ENCODE results near the gene OR2Z1.
"Not testable (repeated sequence)": the region's sequence is repeated elsewhere in the genome, so short reads cannot be mapped to it uniquely, and the experiment has no call there.

GRCh38 chr19:8773587-8773986, 52.2 kb downstream of the OR2Z1 start:
- TF ChIP-seq YY1 (IDR thresholded peaks at IDR 0.05; ENCODE audit: extremely low read depth, insufficient replicate concordance, low read depth, low read length); CTCF (IDR thresholded peaks at IDR 0.05 in 2 of 3, conservative IDR thresholded peaks at IDR 0.05 in 1 of 3; ENCODE audit: borderline replicate concordance in 1 of 3, insufficient read depth in 1 of 3, low read depth in 2 of 3, low read length in 2 of 3); POLR2AphosphoS5 (IDR thresholded peaks at IDR 0.05; ENCODE audit: low read depth, low read length); POLR2A (IDR thresholded peaks at IDR 0.05; ENCODE audit: borderline replicate concordance, extremely low read depth, insufficient read depth, insufficient read length); SP1 (IDR thresholded peaks at IDR 0.05; ENCODE audit: low read depth); CBX3 (IDR thresholded peaks at IDR 0.05; ENCODE audit: low read depth); EZH2 (IDR thresholded peaks at IDR 0.05); MAX (IDR thresholded peaks at IDR 0.05); CEBPB (IDR thresholded peaks at IDR 0.05; ENCODE audit: low read depth); EZH2phosphoT487 (IDR thresholded peaks at IDR 0.05; ENCODE audit: borderline replicate concordance); RAD21 (IDR thresholded peaks at IDR 0.05; ENCODE audit: low read depth); SIN3A (IDR thresholded peaks at IDR 0.05; ENCODE audit: low read depth); JUND (IDR thresholded peaks at IDR 0.05): not testable (repeated sequence)
- TF ChIP-seq, protein P1, sequence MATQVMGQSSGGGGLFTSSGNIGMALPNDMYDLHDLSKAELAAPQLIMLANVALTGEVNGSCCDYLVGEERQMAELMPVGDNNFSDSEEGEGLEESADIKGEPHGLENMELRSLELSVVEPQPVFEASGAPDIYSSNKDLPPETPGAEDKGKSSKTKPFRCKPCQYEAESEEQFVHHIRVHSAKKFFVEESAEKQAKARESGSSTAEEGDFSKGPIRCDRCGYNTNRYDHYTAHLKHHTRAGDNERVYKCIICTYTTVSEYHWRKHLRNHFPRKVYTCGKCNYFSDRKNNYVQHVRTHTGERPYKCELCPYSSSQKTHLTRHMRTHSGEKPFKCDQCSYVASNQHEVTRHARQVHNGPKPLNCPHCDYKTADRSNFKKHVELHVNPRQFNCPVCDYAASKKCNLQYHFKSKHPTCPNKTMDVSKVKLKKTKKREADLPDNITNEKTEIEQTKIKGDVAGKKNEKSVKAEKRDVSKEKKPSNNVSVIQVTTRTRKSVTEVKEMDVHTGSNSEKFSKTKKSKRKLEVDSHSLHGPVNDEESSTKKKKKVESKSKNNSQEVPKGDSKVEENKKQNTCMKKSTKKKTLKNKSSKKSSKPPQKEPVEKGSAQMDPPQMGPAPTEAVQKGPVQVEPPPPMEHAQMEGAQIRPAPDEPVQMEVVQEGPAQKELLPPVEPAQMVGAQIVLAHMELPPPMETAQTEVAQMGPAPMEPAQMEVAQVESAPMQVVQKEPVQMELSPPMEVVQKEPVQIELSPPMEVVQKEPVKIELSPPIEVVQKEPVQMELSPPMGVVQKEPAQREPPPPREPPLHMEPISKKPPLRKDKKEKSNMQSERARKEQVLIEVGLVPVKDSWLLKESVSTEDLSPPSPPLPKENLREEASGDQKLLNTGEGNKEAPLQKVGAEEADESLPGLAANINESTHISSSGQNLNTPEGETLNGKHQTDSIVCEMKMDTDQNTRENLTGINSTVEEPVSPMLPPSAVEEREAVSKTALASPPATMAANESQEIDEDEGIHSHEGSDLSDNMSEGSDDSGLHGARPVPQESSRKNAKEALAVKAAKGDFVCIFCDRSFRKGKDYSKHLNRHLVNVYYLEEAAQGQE (IDR thresholded peaks at IDR 0.05; ENCODE audit: low read depth), result not testable (repeated sequence)

Data from HCT116 (cell line).